ENCODE results near the gene MAPK8. TPM values are rescaled to one million over a fixed set of nuclear protein-coding genes. Genes with fewer than 3 reads are reported as not detected.

Gene MAPK8
- total RNA-seq, 1 donor = 39.1 TPM

DNA sequence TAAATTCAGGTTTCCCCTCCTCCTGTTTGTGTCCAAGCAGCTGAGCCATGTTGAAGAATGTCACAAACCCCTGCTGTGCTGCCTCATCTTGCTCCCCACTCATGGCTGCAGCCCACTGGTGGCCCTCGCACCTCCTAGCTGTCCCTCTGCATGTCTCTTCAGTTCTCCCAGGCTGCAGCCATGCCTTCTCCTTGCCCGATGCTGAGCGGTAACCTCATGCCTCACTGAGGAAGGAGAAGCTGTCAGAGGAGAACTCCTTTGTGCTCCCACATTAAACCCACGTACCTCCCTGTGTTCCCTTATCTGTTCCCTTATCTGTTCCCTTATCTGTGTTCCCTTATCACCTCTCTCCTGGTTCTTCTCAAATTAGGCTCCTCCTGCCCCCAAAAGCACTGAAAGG, 21.7 kb upstream of the MAPK8 start:
- no peak overlapping the region for H3K4me3 ChIP-seq (ENCODE audit: low read depth, low read length)
- no peak for DNase-seq (ENCODE audit: low read depth)
- TF ChIP-seq, protein P1, sequence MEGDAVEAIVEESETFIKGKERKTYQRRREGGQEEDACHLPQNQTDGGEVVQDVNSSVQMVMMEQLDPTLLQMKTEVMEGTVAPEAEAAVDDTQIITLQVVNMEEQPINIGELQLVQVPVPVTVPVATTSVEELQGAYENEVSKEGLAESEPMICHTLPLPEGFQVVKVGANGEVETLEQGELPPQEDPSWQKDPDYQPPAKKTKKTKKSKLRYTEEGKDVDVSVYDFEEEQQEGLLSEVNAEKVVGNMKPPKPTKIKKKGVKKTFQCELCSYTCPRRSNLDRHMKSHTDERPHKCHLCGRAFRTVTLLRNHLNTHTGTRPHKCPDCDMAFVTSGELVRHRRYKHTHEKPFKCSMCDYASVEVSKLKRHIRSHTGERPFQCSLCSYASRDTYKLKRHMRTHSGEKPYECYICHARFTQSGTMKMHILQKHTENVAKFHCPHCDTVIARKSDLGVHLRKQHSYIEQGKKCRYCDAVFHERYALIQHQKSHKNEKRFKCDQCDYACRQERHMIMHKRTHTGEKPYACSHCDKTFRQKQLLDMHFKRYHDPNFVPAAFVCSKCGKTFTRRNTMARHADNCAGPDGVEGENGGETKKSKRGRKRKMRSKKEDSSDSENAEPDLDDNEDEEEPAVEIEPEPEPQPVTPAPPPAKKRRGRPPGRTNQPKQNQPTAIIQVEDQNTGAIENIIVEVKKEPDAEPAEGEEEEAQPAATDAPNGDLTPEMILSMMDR (IDR thresholded peaks at IDR 0.05; ENCODE audit: insufficient read depth, low read length) = no peak

DNA sequence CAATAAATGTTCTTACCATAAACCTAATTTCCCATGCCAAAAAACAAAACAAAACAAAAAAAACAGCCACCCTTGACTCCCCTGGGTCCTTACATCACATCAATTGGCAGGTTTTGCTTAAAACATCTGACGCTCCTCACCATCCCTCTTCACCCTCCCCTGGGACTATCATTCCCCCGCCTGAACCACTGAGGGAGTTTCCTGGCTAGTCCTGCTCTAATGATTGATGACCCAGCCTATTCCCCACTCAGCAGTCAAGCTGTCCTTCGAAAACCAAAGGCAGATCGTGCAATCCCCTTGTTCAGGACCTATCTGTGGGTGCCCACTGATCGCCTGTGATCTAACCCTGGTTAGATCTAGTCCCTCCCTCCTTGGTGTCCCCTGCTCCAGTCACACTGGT, 20.8 kb upstream of the MAPK8 start:
- peak; percentile 14 for DNase-seq (ENCODE audit: low read depth)
- H3K4me3 ChIP-seq (ENCODE audit: low read depth, low read length) = no peak overlapping the region
- TF ChIP-seq, protein P1 (IDR thresholded peaks at IDR 0.05; ENCODE audit: insufficient read depth, low read length) = no peak

DNA sequence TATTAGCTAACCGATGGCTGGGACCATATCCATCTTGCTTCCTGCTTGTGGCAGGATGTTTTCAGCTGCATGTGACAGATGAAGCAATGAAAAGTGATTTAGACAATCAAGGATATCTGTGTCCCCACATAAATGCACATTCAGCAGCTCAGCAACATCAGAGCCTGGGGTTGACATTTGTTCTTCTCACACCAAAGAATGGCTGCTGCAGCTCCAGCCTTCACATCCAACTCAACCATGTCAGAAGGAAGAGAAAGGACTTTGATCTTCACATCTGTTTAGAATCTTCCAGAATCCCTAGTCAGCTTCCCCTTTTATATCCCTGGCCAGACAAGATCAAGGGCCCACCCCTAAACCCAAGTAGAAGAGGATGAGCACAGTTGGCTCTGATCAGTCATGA, 20.1 kb upstream of the MAPK8 start:
- TF ChIP-seq, protein P1 (IDR thresholded peaks at IDR 0.05; ENCODE audit: insufficient read depth, low read length) = no peak
- no peak for DNase-seq (ENCODE audit: low read depth)
- no peak overlapping the region for H3K4me3 ChIP-seq (ENCODE audit: low read depth, low read length)

DNA sequence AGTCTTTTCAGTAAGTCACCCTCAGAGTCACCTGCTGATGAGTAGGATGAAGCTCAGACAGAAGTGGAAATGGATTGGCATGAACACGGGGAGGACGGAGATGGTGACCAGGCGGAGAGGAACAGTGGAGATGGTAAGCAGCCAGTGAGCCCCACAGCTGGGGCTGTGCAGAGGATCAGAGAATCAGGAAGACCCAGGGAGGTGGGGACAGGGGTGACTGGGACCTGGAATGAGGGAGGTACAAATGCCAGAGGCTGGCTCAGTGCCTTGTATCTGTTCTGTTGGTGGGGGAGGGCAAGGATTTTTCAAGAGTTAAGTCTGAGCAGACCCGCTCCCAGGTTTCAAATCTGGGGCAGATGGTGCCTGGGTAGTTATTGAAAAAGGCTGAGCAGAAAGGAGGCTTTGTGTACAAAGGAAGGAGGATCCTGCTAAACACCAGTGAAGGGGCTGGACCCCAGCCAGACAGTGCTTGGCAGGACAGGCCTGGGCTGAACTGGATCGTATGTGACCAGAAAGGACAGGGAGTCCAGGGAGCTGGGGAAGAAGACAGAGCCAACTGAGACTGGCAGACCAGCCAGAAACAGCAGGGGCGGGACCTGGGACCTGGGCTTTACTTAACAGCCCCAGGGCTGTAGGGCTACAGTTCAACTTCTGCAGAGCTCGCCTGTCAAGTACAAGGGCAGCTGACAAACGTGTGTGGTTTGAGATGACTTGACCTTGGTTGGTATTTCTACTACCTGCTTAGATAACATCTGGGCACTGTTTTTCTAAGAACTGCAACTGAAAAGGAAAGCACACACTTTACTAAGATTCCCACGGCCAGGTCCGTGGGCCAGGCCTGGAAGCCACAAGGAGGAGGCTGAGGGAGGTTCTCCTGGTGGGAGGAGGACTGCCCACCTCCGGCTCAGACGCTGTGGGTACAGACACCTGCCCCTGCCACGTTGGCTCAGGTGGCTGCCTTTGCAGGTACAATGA, 18.8 kb upstream of the MAPK8 start:
- DNase-seq (ENCODE audit: low read depth) = no peak
- TF ChIP-seq, protein P1 (IDR thresholded peaks at IDR 0.05; ENCODE audit: insufficient read depth, low read length) = no peak
- no peak overlapping the region for H3K4me3 ChIP-seq (ENCODE audit: low read depth, low read length)

DNA sequence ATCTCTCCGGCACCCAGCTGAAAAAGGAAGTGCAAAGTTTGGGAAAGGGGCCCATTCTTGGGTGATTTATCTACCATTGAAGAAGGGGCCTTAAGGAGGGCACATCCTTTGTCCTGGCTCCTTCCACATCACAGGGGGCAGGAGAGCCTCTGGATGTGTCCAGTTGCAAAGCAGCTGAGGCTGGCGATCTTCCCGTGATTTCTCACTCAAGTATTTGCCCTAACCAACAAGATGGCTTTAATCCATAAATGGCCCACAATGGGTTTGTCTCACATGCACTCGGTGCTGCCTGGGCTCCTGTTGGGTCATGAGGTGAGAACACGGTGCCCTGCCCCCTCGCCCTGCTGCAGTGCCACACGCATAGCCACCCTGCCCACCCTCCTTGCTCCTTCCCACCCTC, 17.8 kb upstream of the MAPK8 start:
- TF ChIP-seq, protein P1 (IDR thresholded peaks at IDR 0.05; ENCODE audit: insufficient read depth, low read length) = no peak
- no peak overlapping the region for H3K4me3 ChIP-seq (ENCODE audit: low read depth, low read length)
- no peak for DNase-seq (ENCODE audit: low read depth)

DNA sequence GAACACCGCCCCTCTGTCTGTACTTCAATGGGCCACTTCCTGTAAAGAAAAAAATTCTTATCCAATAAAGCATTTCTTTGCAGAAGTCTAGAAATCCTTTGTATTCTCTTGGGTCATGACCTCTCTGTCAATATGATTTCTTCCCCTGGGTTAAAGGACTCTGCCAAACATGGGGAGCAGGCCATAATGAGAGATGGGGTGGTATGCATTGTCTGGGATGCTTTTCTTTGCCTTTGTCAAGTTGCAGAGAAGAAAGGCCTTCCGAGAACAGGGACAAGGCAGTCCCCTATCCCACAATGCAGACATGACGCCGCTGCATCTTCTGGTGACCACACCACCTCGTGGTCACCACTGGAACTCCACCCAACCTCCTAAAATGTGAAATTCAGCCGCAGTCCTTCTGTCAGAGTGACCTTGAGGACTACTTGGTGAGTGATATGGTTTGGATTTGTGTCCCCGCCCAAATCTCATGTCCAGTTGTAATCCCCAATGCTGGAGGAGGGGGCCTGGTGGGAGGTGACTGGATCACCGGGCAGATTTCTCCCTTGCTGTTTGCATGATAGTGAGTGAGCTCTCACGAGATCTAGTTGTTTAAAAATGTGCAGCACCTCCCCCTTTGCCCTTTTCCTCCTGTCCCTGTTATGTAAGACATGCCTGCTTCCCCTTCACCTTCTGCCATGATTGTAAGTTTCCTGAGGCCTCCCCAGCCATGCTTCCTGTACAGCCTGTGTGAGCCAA, 16.8 kb upstream of the MAPK8 start:
- peak; percentile 44 for DNase-seq (ENCODE audit: low read depth)
- TF ChIP-seq, protein P1 (IDR thresholded peaks at IDR 0.05; ENCODE audit: insufficient read depth, low read length) = peak; percentile 90
- no peak overlapping the region for H3K4me3 ChIP-seq (ENCODE audit: low read depth, low read length)

Data from fibroblast of the aortic adventitia (primary cell).